Stimulated activated CD8-positive, alpha-beta memory T cell treated with anti-CD3 and anti-CD28 coated beads, Interleukin-4, amount 100 ng/mL, for 4 hours (primary cell): ENCODE measurements around the gene CPT1B.

Experiments
- DNase-seq, 2 donors: peaks; one replicate each; pipeline ENCODE4 v3.0.0-alpha.2; 2020; ENCODE audit warnings: low read depth in 2 of 2, low spot score in 1 of 2

CPT1B gene

DNA sequence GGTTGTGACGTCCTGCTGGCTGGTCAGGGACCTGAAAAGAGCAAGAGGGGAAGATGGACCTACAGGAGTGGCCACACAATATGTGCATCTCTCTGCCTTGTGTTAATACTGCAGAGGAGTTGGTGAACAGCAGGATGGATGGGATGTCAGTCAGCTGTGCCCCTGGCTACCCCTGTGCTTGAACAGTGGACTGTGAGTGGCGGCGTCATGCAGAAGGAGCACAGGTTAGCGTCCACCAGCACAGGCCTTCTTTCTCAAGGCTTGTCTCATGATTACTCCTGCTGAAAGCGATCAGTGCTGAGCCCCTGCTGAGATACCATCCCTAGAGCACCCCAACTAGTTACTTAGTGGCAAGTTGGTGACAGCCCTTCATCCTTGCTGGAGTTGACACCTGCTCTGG, 8.2 kb upstream of the CPT1B start:
- no peak for DNase-seq

DNA sequence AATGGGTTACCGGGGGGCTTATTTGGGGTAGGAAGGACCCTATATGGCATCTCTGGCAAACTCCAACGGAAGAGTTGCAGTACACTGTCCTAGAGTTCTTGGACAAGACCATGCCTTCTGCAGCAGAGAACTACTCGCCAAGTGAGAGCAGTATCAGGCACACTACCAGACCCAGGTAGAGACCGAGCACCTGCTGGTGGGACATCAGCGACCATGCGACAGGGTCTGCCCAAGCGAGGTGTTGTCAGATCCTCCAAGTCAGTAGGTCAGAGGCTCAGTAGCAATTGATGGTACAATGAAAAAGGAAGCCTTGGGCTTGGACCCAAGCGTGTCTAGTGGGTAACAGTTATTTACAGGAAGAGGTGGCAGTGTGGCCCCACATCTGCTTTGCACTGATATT, 7.6 kb upstream of the CPT1B start:
- DNase-seq = no peak

DNA sequence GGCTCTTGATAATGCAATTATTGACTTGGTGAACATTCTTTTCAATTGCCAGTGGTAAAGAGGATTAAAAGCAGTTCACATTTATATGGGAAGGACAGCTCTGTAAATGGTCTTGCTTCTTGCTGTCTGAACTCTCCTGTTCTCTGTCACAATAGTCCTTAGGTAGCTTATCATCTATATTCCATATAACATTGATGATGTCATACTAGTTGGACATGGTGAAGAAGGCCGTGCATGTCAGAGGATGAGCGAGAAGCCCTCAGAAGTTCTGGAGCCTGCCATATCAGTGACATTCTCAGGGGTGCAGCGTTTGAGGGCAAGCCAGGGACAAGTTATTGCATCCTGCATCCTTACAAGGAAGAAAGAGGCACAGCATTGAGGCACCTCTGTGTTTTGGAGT, 7.0 kb upstream of the CPT1B start:
- no peak for DNase-seq

DNA sequence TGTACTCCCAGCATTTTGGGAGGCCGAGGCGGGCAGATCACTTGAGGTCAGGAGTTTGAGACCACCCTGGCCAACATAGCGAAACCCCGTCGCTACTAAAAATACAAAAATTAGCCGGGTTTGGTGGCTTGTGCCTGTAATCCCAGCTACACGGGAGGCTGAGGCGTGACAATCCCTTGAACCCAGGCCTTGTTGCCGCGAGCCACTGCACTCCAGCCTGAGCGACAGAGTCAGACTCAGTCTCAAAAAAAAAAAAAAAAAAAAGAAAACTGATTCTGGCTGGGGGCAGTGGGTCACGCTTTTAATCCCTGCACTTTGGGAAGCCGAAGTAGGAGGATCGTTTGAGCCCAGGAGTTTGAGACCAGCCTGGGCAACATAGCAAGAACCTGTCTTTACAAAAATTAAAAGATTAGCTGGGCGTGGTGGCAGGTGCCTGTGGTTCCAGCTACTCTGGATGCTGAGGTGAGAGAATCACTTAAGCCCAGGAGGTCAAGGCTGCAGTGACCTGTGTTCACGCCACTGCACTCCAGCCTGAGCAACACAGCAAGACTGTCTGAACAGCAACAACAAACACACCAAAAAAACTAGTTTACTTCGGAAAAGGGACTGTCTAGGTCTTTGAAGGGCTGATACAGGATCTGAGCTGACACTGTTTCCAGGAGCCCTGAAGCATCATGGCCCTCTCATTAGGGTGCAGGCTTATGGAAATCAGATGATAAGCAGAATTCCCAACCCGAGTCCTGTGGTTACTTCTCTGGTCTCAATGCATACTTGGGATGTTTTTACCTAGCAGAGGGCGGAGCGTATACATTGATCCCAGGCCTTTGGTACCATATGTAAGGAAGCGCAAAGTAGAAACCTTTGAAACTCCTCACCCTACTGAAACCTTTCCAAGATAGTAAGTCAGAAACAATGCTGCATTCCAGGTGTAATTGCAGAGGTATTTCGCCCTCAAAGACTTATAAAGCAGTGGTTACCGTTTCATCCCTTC, 6.2 kb upstream of the CPT1B start:
- DNase-seq = no peak

DNA sequence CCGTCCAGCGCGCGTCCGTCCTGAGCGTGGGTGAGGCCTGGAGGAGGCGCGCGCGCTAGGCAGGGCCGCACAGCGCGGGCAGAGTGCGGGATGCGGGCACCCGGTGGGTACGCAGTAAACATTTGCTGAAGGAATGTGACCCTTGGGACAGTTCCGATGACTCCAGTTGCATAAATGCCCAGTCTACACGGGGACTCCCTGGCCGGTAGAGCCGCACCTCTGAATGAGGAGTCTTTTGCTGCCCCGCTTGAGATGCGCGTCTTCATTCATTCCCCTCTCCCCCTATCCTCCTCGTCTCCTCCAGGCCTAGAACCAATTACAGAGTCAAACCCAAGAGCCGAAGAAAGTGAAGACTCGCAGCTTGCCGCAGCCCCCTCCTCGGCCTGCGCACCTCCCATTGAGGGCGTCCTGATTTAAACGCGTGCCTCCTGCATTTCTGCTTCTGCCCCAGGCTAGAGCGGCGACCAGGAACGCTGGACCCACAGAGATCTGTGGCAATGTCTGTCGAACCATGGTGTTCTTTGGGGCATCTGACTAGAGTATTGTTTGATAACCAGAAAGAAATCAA, 5.2 kb upstream of the CPT1B start:
- no peak for DNase-seq

DNA sequence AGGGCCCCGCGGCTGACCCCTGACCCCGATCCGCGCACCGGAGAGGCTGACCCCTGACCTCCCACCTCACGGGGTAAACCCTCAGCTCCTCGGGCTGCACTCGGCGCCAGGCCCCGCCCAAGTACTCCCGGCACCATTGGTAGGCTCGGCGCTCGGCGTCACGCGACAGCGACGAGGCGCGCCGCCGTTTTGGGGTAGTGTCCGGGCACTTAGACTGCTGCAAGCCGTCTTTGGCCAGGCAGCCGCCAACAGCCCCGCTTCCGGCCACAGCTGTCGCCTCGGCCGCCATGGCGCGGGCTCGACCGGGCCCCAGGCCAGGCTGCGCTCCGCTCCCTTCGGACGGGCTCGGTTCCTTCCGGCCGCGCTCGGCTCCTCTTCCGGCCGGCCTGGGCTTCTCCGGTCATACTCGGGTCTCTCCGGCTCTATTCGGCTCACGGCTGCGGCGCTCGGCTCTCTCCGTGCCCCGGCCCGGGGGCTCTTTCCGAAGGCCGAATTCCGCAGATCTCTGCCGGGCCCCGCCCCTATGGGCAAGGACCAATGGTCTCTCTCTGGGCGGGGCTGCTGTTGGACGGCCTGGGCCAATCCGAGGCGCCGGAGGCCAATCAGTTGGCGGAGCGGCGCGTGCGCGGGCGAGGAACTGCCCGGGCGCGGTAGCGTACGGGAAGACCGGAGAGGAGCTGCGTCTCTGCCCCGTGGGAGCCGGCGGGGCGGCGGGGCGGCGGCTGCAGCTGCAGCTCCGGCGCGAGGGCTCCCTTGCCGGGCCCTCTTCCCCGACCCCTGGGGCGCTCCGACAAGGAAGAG, 4.5 kb upstream of the CPT1B start, which contains the start of gene CHKB:
CHKB (minus strand) TSS at position 357 of the 801 bp plus-strand sequence; CDS start at position 289, 68 bp downstream.
- peak; percentile 94 to 96 for DNase-seq

DNA sequence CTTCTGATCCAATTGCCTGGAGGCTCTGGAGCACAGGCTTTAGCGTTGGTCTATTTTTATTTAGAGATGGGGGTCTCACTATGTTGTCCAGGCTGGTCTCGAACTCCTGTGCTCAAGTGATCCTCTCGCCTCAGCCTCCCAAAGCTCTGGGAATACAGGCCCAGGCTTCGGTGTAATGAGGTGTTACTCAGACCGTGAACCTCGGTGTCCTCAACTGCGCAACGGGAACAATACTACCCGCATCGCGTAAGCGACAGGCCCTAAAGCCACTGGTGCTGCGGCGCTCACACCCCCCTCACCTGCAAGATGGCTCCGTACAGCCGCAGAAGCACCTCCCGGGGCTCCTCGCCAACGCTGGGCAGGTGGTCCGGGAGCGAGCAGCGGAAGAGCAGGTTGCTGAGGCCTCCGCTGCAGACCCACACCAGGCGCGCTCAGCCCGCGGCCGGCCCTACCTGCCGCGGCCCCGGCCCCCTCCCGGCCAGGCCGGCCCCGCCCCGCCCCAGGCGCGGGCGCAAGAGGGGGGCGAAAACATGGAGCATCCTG, 3.8 kb upstream of the CPT1B start:
- DNase-seq = no peak

DNA sequence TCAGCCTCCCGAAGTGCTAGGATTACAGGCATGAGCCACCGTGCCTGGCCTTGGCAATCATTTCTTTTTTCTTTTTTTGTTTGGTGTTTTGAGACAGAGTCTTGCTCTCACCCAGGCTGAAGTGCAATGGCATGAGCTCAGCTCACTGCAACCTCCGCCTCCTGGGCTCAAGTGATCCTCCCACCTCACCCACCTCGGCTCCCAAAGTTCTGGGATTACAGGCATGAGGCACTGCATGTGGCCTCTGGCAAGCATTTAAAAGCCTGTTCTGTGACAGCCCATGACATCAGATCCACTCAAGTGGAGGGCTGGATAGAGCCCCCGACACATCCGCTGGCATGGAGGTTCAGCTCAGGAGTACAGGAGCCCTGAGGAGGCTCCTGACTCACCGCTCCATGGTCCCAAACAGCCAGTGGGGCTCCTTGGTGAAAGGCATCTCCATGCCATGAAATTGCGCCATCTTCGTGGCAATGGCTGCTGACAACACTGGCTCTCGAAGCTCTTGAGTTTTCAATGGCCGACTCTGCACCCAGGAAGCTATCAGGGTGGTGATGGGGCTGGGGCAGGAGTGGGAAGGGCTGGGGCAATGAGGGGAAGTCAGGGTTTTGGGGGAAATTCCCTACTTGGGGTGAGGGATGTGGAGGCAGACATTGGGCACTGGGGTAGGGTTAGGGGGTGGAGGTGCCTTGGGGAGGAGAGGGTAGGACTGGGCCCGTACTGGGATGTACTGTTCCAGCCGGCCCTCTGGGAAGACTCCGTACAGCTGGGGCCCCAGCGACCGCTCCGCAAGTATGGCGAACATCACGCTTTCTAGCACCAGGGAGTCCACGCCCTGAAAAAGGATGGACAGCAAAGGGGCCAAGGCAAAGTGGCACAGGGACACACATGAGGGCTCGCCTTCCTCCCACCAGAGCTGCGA, 3.1 kb upstream of the CPT1B start:
- no peak for DNase-seq

DNA sequence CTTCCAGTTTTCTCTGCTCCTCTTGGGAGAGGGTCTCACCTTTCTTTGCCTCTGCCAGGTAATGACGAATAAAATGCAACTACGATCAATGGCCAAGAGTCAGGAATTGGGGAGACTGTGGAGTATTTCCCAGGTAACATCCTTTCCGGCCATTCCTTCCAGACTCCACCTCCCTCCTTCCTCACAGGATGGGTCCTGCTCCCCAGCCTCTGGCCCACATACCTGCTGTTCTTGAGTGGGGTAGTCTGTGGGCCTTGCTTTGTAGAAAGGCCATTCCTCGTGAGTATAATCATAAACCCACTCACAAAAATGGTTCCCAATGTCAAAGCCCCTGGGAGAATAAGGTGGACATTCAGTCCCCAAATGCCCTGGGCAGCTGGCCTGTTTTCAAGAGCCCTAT, 1.5 kb upstream of the CPT1B start:
- DNase-seq = no peak

DNA sequence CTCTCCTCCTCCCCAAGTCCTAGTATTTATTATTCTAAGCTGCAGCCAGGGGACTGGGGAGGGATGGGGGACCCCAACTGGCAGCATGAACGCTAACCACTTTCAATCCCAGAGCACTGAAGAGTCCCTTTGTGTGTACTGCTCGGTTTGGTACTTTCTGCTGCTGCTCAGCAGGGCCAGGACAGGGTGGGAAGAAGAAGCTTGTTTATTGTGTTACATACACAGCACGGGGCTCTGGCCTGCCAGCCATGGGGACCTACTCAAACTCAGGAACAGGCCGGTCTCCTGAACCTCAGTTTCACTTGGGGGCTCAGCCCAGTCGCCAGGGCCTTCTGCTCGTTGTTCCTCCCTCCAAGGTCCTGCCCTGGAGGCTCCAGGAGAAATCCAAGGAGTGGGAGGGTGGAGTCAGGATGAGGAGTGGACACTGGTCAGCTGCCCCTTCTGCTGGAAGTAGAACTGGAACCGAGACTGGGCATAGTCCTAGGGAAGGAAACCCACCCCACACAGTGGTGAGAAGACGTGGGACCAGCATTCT, 616 bp upstream of the CPT1B start:
- DNase-seq = no peak

DNA sequence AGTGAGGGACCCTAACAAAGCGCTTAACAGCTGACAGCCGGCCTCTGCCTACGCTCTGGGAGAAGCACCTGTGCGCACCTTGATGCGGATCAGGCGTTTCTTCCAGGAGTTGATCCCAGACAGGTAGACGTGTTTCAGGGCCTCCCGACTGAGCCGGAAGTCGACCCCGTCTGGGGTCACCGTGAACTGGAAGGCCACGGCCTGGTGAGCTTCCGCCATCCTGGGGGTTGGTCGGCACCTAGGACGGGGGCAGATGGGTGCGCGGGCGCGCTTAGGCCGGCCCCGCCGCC, 585 bp downstream of the CPT1B start:
- no peak for DNase-seq

DNA sequence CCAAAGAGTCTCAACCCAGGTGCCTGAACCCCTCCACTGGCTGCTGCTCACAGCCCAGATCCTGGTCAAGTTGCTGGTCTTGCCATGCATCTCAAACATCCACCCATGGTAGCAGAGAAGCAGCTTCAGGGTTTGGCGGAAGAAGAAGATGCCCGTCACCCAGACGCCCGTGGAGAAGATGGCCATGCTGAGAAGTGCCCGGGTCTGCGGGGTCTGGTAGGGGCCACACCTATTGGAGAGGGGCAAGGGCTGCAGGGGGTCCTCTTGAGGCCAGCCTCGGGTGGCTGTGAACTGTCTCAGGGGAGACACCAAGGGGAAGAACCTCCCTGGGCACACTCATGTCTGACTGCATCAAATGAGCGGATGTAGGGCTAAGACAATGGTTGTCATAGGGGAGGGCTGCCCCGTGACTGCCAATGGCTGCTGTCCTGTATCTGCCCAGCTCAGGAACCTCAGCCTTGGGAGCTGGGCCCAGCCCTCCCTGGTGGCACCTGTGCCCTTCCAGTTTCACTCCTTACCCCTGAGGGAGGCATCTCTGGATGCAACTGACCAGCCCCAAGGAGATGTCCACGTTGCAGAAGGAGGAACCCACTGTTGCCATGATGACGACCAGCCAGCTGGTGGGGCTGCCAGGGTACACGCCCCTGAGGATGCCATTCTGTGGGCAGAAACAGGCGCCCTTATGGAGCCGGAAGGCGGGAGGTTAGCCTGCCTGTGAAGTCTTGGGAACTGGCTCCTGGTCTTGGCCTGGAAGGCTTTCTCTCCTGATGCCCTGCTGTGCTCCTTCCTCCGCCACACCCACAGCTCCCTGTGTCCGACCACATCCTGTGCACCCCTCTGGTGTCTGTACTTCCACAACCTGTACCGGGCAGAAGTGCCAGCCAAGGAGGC, 1.2 kb downstream of the CPT1B start:
- no peak for DNase-seq

DNA sequence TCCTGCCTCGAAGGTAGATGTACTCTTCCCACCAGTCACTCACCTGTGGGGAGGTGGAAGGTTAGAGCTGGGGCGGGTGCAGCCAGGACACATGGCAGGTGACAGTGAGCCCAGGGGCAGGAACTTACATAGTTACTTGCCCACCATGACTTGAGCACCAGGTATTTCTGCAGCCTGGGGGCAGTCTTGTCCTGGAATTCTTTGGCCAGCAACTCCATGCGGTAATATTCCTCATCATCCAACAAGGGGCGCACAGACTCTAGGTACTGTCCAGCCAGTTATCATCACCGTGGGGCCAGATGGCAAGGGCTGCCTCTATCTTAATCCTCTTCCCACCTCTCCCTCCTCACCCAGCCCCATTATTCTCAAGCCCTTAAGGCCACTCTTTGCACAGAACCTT, 2.2 kb downstream of the CPT1B start:
- DNase-seq = no peak

DNA sequence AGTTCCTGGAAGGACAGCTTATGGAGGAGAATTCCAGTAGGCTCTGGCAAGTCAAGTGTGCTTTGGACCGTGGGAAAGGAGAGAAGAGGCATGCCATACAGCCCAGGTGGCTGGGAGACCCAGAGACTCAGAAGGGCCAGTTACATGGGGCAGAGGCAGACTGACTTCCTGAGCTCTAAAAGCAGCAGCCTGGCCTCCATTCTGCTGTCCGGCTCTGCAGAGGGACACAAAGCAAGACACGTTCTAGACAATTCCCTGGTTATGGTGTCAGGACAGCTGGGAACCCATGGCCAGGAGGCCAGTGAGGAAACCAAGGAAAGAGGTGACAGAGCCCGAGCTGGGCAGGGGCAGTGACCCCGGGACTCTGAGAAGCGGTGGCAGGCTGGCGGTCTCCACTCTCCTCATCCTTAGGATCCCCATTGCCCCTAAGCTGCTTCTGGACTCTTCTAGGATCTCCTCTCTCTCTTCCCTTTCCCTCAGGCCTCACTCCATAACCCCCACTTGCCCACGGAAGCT, 2.7 kb downstream of the CPT1B start:
- DNase-seq = no peak

DNA sequence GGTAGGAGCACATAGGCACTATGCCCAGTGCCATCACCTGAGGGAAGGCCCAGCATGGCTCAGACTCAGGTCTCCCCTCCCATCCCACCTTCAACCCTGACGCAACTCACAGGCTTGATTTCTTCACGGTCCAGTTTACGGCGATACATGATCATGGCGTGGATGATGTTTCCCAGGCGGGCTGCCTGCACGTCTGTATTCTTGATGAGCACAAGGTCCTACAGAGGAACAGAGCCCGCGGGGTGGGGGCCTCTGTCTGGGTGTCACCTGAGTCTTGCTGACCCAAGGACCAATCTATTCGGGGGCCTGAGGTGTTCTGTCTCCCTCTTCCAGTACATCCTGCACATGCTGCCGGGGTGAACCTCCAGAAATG, 3.9 kb downstream of the CPT1B start:
- no peak for DNase-seq

DNA sequence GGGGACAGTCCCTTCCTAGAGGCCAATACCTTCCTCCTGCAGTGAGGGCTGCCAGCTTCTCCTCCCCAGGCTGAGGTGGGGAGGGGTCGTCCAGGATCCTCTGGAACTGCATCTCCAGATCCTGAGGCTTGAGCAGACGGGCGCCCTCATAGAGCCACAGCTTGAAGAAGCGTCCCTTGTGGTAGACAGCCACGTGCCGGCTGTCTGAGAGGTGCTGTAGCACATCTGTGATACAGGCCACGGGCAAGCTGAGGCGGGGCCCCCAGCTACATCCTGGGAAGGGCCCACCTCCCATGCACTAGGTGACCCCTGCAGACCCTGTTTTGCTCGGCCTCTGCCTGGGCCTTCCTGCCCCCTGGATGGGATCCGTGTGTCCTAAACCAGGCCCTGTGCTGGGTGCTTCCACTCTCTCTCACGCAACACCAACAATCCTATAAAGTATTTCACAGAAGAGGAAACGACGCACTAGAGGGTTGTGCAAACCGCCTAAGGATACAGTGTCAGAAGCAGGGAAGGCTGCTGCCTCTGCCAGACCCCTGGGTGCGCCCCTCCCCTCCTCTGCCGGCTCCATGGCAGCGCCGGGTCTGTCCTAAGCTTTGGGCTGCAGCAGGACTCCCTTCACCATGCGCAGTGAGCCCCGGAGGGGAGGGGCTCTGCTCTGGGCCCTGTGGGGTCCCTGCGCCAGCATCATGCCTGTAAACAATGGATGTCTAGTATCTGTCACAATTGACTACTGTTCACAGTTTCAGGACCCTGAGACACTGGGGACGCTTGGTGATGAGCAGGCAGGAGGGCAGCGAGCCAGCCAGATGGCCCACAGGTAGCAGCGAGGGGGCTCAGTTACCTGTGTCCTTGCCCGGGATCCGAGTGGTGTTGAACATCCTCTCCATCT, 4.5 kb downstream of the CPT1B start:
- DNase-seq = no peak

DNA sequence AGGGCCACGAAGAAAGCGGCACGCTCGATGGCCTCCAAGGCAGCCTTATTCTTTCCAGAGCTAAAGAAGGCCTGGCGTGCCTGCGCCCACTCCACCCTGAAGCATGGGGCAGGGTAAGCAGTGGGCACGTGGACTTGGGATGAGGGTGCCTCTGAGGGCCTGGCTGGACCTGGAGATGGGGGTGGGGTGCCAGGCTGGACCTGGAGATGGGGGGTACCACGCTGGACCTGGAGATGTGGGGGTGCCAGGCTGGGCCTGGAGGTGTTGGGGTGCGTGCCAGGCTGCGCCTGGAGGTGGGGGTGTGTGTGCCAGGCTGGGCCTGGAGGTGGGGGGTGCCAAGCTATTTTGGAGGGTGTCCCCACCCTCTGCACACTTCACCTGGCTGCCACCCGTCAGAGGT, 5.3 kb downstream of the CPT1B start:
- DNase-seq = no peak
